GM23338 (cell line): ENCODE results near the gene KDR.

Experiments used
- CREB1 ChIP-seq: fragments of 250-450 bp; sonication (Bioruptor Pico); IDR thresholded peaks from 2 replicates; pipeline ENCODE4 v1.5.0; 2020; ENCODE audit warnings: low read depth, mild to moderate bottlenecking, moderate library complexity
- CTCF ChIP-seq, 2 experiments: fragments of 200-600 bp in 1 of 2; sonication (generic) in 1 of 2; conservative IDR thresholded peaks; 2 replicates each; pipeline versions ENCODE4 v1.5.1 to v1.6.1; 2016 to 2017; ENCODE audit warnings: antibody characterized with exemption in 2 of 2, low read depth in 2 of 2, mild to moderate bottlenecking in 2 of 2, moderate library complexity in 1 of 2
- ETS1 ChIP-seq: IDR thresholded peaks from 2 replicates; pipeline ENCODE4 v1.6.1; 2016; ENCODE audit warnings: antibody characterized with exemption
- EZH2 ChIP-seq: fragments of 200-600 bp; sonication (generic); IDR thresholded peaks from one replicate; pipeline ENCODE4 v1.8.0; 2017; ENCODE audit warnings: antibody characterized with exemption, mild to moderate bottlenecking, low read depth; ENCODE audit not compliant: unreplicated experiment
- EZH2phosphoT487 ChIP-seq: fragments of 200-600 bp; sonication (generic); IDR thresholded peaks from one replicate; pipeline ENCODE4 v1.8.1; 2018; ENCODE audit warnings: antibody characterized with exemption; ENCODE audit not compliant: unreplicated experiment
- JUNB ChIP-seq: IDR thresholded peaks from one replicate; pipeline ENCODE4 v1.6.1; 2016; ENCODE audit warnings: antibody characterized with exemption; ENCODE audit not compliant: unreplicated experiment
- POLR2AphosphoS5 ChIP-seq: IDR thresholded peaks from 2 replicates; pipeline ENCODE4 v1.6.1; 2016; ENCODE audit warnings: antibody characterized with exemption, low read depth
- REST ChIP-seq: IDR thresholded peaks from one replicate; pipeline ENCODE4 v1.6.1; 2018; ENCODE audit warnings: antibody characterized with exemption; ENCODE audit not compliant: unreplicated experiment
- ZNF331 ChIP-seq: fragments of 250-450 bp; sonication (Bioruptor Pico); IDR thresholded peaks from 2 replicates; pipeline ENCODE4 v1.5.0; 2020; ENCODE audit warnings: low read depth, mild to moderate bottlenecking, moderate library complexity

- TF ChIP-seq EZH2 (no peak), CTCF (conservative IDR thresholded peaks at IDR 0.05; ENCODE audit: low read depth in 2 of 2) (no peak), CREB1 (CRISPR knock-in tag) (no peak), POLR2AphosphoS5 (no peak), REST (no peak), JUNB (no peak), EZH2phosphoT487 (no peak), ETS1 (no peak), ZNF331 (no peak)
These were observed 34.5 kb upstream of the KDR start for GRCh38 chr4:55159851-55160250.
